ENCODE data around the gene FRMD4A. TPM values are rescaled to one million over a fixed set of nuclear protein-coding genes. Genes with fewer than 3 reads are reported as not detected.

The FRMD4A gene
- total and polyA plus RNA-seq, 12 donors, result 17.4 to 43.4 (median 30.3) TPM

DNA sequence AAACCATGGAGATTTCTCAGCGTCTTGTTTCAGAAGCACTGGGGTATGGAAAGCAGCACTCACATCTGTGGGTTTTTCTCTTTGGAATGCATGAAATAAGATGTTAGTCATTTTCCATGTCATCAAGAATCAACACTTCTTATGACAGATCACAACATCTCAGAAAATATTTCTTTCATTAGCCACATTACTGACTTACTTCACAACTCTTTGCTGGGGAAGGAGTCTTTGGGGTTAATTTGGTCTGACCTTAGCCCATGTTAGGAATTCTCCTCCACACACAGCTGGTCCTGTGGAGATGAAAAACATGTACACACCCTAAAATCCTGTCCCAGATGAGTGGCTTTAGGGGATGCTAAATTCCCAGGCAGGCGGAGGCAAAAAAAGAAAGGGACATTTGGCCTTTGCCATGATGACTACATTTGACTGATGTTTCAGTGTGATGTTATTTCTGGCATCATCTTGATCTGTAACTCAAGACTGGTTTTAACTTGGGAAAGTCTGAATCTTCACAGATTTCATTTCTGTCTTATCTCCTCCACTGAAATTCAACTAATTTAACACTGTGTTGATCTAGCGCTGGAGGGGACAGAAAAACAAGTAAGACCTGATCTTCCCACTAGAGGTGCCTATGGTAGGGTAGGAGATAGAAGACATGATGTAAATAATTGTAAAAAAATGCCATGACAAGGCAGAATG, 380.7 kb downstream of the FRMD4A start:
- H3K27ac ChIP-seq, result peak overlapping the region in 6 of 10 donors; percentile 7 to 68 (median 40)
- no peaks in the 10 kb centered on the region for H3K36me3 ChIP-seq
- DNase-seq, result no peak
- peak in 7 of 8 donors; percentile 32 to 91 (median 64) for ATAC-seq
- WGBS, 2 donors, result 70 to 71% methylated on average over 3 of the region's 3 CpGs
- no peaks in the 10 kb centered on the region for H3K27me3 ChIP-seq
- no peaks in the 10 kb centered on the region for H3K9me3 ChIP-seq
- peaks cover 0 to 28% (median 14%) of the 10 kb centered on the region in 9 donors for H3K4me1 ChIP-seq
- H3K4me3 ChIP-seq, result no peak overlapping the region
- intact Hi-C loops (cut with DNase I), result loop anchor here in 2 of 10 donors (10.0 kb wide), 2 partner anchors 155 to 285 kb away; no protein-coding TSS in a partner anchor
- TF ChIP-seq, protein P1, sequence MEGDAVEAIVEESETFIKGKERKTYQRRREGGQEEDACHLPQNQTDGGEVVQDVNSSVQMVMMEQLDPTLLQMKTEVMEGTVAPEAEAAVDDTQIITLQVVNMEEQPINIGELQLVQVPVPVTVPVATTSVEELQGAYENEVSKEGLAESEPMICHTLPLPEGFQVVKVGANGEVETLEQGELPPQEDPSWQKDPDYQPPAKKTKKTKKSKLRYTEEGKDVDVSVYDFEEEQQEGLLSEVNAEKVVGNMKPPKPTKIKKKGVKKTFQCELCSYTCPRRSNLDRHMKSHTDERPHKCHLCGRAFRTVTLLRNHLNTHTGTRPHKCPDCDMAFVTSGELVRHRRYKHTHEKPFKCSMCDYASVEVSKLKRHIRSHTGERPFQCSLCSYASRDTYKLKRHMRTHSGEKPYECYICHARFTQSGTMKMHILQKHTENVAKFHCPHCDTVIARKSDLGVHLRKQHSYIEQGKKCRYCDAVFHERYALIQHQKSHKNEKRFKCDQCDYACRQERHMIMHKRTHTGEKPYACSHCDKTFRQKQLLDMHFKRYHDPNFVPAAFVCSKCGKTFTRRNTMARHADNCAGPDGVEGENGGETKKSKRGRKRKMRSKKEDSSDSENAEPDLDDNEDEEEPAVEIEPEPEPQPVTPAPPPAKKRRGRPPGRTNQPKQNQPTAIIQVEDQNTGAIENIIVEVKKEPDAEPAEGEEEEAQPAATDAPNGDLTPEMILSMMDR (IDR thresholded peaks at IDR 0.05), result no peak

DNA sequence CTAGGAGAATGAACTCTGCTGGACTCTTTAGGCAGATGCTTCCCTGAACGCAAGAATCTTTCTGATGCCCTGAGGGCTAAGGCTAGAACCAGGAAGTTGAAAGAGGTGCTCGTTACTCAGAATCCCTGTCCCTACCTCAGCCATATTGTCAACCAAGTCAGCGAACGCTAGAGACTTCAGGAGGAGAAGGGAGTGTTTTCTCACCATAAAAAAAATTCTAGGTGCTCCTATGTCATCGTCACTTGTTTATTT, 384.6 kb downstream of the FRMD4A start:
- Histone ChIP-seq H3K4me1 (peaks cover 0 to 39% (median 19%) of the 10 kb centered on the region in 9 donors), H3K4me3 (no peak overlapping the region), H3K27ac (peak overlapping the region in 5 of 10 donors; percentile 17 to 59 (median 28)), H3K27me3 (no peaks in the 10 kb centered on the region), H3K9me3 (no peaks in the 10 kb centered on the region), H3K36me3 (no peaks in the 10 kb centered on the region)
- intact Hi-C loops (cut with DNase I), result no loop called here
- TF ChIP-seq, protein P1 (IDR thresholded peaks at IDR 0.05), result peak in 1 of 9 donors; percentile 3
- no peak for DNase-seq
- peak in 1 of 8 donors; percentile 6 for ATAC-seq
- 78 to 80% methylated on average over 5 of the region's 5 CpGs for WGBS, 2 donors

DNA sequence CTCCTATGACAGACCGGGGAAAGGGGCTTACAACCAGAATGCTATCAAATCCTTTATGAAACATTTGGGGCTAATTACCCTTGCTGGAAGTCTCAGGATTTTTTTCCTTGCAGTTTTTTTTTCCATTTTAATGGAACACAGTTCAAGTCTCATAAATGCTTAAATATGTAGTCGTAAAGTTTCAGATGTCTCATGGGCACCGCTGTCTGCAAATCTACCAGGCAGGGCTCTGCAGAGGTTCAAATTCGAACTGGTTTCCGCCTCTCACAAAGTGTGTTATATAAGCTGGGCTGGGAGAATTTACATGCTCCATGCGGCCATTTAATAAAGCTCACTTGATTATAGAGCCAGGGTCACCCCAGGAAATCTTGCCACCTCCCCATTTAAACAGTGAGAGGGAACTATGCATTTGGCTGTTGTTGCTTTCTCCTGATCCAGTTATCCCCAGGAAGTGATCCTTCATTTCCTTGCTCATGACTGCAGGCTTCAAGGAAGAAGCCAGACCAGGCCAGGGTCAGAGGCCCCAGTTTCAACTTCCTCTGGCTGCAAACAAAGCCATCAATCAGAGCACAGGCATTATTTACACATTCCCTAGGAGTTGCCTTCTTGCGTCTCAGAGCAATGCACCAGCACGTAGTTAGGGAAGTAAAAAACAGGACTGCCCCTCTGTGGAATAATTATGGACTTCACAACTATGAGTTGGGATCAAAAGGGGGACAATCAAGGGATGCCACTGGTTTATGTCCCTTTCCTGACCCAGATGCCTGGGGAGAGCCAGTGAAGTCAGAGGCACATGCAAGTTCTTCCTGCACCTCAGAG, 385.1 kb downstream of the FRMD4A start:
- Histone ChIP-seq H3K4me3 (no peak overlapping the region), H3K27ac (peak overlapping the region in 5 of 10 donors; percentile 17 to 59 (median 37)), H3K36me3 (no peaks in the 10 kb centered on the region), H3K4me1 (peaks cover 0 to 37% (median 19%) of the 10 kb centered on the region in 9 donors), H3K9me3 (no peaks in the 10 kb centered on the region), H3K27me3 (no peaks in the 10 kb centered on the region)
- ATAC-seq, result peak in 7 of 8 donors; percentile 16 to 69 (median 53)
- intact Hi-C loops (cut with DNase I), result no loop called here
- 71 to 75% methylated on average over 8 of the region's 8 CpGs for WGBS, 2 donors
- DNase-seq, result no peak
- TF ChIP-seq, protein P1 (IDR thresholded peaks at IDR 0.05), result peak in 1 of 9 donors; percentile 16

DNA sequence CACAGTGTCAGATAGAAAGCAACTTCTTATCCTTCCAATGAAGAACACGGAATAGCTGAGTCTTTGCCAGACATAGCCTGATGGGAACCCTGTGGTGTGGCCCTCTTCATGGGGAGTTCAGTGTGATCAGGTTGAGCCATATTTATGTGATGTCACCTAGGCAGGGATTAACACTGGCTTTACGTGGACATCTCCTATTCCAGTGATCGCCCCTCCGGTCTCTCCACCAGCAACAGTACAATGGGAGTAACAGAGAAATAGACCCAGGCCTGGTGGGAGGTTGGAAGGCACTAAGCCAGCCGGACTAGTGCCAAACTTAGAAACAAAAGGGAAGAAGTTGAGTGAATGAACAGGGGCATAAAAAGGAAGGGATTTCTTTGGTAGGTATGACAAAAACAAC, 385.9 kb downstream of the FRMD4A start:
- Histone ChIP-seq H3K27ac (peak overlapping the region in 3 of 10 donors; percentile 17 to 59 (median 37)), H3K27me3 (no peaks in the 10 kb centered on the region), H3K4me1 (peaks cover 0 to 31% (median 19%) of the 10 kb centered on the region in 9 donors), H3K4me3 (no peak overlapping the region), H3K36me3 (no peaks in the 10 kb centered on the region), H3K9me3 (no peaks in the 10 kb centered on the region)
- ATAC-seq (peak in 3 of 8 donors; percentile 21 to 31 (median 22)), DNase-seq (no peak)
- 66 to 72% methylated on average over 5 of the region's 5 CpGs for WGBS, 2 donors
- TF ChIP-seq, protein P1 (IDR thresholded peaks at IDR 0.05), result no peak
- intact Hi-C loops (cut with DNase I), result no loop called here

Measured in heart right ventricle (tissue), 16 donors.